ENCODE data around the gene GAS6. TPM values are rescaled to one million over a fixed set of nuclear protein-coding genes. Genes with fewer than 3 reads are reported as not detected.
A peak's percentile ranks its signal among the peaks of the same experiment; 100 is the strongest.

GAS6 gene
- total RNA-seq, 1 experiment from 2014 or later: 93.8 TPM

DNA sequence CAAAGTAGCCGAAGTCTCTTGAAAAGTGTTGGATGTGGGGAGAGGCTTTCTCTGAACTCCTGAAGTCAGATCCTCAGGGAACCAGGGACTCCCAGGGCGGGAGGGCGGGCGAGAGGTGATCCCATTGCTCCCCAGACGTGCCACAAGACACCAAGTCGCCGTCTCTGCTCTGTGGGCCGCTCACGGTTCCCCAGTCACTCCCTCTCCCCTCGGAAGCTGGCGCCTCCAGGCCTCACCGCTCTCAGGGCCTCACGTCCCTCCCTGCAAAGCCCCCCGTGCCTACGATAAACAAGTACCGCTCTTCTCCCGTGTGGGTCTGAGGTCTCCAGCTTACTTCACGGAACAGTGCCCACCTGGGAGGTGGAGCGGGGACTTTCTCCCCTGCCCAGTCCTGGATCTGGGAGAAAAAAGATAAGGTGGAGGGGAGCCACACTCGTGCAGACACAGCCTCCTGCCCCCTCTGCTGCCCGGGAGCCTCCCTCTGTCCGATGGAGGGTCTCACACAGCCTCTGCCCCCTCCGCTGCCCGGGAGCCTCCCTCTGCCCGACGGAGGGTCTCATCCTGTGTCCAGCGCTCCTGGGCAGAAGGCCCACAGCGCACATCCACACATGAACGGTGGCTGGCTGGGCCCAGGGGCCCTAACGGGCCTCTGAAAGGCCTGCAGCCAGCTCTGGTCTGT is 50.7 kb downstream of the GAS6 start:
- intact Hi-C loops (cut with micrococcal nuclease; ENCODE audit: unreplicated experiment): no loop called here
- ChIA-PET POLR2A (ENCODE audit: unreplicated experiment) (no interaction called here), CTCF (no interaction called here)
- BruUV-seq (replicated peaks): no TSS peak
- H3K4me2 ChIP-seq: peak overlapping the region; percentile 73
- H3K79me2 ChIP-seq (ENCODE audit: low read depth): no peaks in the 10 kb centered on the region
- H3K9me3 ChIP-seq (ENCODE audit: insufficient read depth, low read depth): 0 out of 2 replicates have a peak, but pooled peaks cover 3% of the 10 kb centered on the region
- H3K9me2 ChIP-seq (ENCODE audit: insufficient read depth): no peaks in the 10 kb centered on the region
- TF ChIP-seq EZH2 (IDR thresholded peaks at IDR 0.05; ENCODE audit: low read depth) (no peak), CTCF (conservative IDR thresholded peaks at IDR 0.05) (no peak)
- no peak for DNase-seq
- no peak overlapping the region for H3K4me3 ChIP-seq
- no peak overlapping the region for H2AFZ ChIP-seq
- no peaks in the 10 kb centered on the region for H4K20me1 ChIP-seq (ENCODE audit: insufficient read depth)
- H3K36me3 ChIP-seq (ENCODE audit: low read depth): no peaks in the 10 kb centered on the region
- peaks cover 18% of the 10 kb centered on the region; the same call in 1 of the 2 replicates for H3F3A ChIP-seq (ENCODE audit: insufficient read depth, low read depth)
- no peak overlapping the region for H3K27ac ChIP-seq
- H3K4me1 ChIP-seq (replicated peaks; ENCODE audit: insufficient read depth): peaks cover 21% of the 10 kb centered on the region
- H3K27me3 ChIP-seq (ENCODE audit: insufficient read depth, low read depth): peaks cover 8% of the 10 kb centered on the region; the same call in 1 of the 2 replicates

DNA sequence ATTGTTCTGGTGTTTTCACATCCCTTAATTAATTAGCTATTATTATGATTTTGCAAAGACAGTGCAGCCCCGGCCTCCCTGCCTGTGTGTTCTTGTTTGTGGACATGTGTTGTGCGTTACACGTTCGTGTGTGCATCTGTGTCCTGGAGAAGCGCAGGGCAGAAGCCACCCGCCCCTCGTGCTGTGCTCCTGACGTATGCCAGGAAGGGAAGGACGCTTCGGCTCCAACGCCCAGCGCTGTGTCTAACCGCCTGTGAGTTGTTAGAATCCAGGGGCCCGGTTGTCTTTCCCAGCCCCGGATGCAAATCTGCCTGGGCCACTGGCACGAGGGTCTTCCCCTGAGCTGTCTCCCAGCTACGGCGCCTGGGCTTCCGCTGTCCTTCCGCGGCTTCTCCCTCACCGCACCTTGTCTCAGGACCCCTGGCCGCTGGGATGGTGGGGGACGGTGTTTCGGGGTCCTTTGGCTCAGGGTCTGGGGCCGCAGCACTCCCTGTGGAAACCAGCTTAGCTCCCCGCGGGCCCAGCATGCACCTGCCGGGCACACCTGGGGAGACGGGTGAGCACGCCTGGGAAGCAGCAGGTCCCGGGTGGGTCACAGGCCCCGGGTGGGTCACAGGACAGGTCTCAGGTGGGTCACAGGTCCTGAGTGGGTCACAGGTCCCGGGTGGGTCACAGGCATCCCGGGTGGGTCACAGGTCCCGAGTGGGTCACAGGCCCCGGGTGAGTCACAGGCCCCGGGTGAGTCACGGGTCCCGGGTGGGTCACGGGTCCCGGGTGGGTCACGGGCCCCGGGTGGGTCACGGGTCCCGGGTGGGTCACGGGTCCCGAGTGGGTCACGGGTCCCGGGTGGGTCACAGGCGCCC is 51.5 kb downstream of the GAS6 start:
- intact Hi-C loops (cut with micrococcal nuclease; ENCODE audit: unreplicated experiment): no loop called here
- no TSS peak for BruUV-seq (replicated peaks)
- no peaks in the 10 kb centered on the region for H3K36me3 ChIP-seq (ENCODE audit: low read depth)
- no peak for DNase-seq
- H3K4me3 ChIP-seq: no peak overlapping the region
- H3K9me3 ChIP-seq (ENCODE audit: insufficient read depth, low read depth): 0 out of 2 replicates have a peak, but pooled peaks cover 4% of the 10 kb centered on the region
- POLR2A ChIA-PET (ENCODE audit: unreplicated experiment): no interaction called here
- no peaks in the 10 kb centered on the region for H3K79me2 ChIP-seq (ENCODE audit: low read depth)
- H2AFZ ChIP-seq: no peak overlapping the region
- CTCF ChIA-PET: no interaction called here
- peaks cover 21% of the 10 kb centered on the region for H3K4me1 ChIP-seq (replicated peaks; ENCODE audit: insufficient read depth)
- TF ChIP-seq EZH2 (IDR thresholded peaks at IDR 0.05; ENCODE audit: low read depth): no peak
- no peak for TF ChIP-seq CTCF (conservative IDR thresholded peaks at IDR 0.05)
- no peaks in the 10 kb centered on the region for H4K20me1 ChIP-seq (ENCODE audit: insufficient read depth)
- no peaks in the 10 kb centered on the region for H3K9me2 ChIP-seq (ENCODE audit: insufficient read depth)
- peaks cover 13% of the 10 kb centered on the region; the same call in 1 of the 2 replicates for H3K27me3 ChIP-seq (ENCODE audit: insufficient read depth, low read depth)
- H3F3A ChIP-seq (ENCODE audit: insufficient read depth, low read depth): peaks cover 18% of the 10 kb centered on the region; the same call in 1 of the 2 replicates
- no peak overlapping the region for H3K27ac ChIP-seq
- H3K4me2 ChIP-seq: no peak overlapping the region

DNA sequence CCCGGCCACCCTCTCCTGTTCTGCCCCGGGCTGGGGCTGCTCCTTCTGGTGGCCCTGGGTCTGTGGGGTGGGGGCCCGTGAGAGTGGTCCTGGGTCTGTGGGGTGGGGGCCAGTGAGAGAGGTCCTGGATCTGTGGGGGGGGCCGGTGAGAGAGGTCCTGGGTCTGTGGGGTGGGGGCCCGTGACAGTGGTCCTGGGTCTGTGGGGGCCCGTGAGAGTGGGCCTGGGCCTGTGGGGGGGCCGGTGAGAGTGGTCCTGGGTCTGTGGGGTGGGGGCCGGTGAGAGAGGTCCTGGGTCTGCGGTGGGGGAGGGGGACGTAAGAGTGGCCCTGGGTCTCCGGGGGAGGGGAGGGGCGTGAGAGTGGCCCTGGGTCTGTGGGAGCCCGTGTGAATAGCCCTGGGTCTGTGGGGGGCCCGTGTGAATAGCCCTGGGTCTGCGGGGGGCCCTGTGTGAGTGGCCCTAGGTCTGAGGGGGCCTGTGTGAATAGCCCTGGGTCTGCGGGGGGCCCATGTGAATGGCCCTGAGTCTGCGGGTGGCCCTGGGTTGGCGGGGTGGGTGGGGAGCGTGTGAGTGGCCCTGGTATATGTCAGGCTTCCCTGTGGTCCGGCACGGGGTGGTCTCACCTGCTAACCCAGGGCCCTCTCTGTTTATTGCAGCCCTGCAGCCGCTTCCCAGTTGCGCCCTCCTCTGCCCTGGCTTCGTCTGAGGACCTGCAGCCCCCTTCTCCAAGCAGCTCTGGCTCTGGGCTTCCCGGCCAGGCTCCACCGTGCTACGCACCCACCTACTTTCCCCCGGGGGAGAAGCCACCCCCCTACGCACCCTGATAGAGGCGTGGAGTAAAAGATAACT is 52.6 kb downstream of the GAS6 start:
- peaks cover 17% of the 10 kb centered on the region; the same call in 1 of the 2 replicates for H3K27me3 ChIP-seq (ENCODE audit: insufficient read depth, low read depth)
- H3K9me2 ChIP-seq (ENCODE audit: insufficient read depth): no peaks in the 10 kb centered on the region
- no peaks in the 10 kb centered on the region for H4K20me1 ChIP-seq (ENCODE audit: insufficient read depth)
- TF ChIP-seq CTCF (conservative IDR thresholded peaks at IDR 0.05) (no peak), EZH2 (IDR thresholded peaks at IDR 0.05; ENCODE audit: low read depth) (no peak)
- no peak overlapping the region for H3K4me3 ChIP-seq
- intact Hi-C loops (cut with micrococcal nuclease; ENCODE audit: unreplicated experiment): no loop called here
- 0 out of 2 replicates have a peak, but pooled peaks cover 4% of the 10 kb centered on the region for H3K9me3 ChIP-seq (ENCODE audit: insufficient read depth, low read depth)
- no peaks in the 10 kb centered on the region for H3K79me2 ChIP-seq (ENCODE audit: low read depth)
- no peak overlapping the region for H3K4me2 ChIP-seq
- H3K4me1 ChIP-seq (replicated peaks; ENCODE audit: insufficient read depth): peaks cover 21% of the 10 kb centered on the region
- H3K27ac ChIP-seq: no peak overlapping the region
- no TSS peak for BruUV-seq (replicated peaks)
- ChIA-PET CTCF (no interaction called here), POLR2A (ENCODE audit: unreplicated experiment) (no interaction called here)
- H3K36me3 ChIP-seq (ENCODE audit: low read depth): no peaks in the 10 kb centered on the region
- H3F3A ChIP-seq (ENCODE audit: insufficient read depth, low read depth): peaks cover 18% of the 10 kb centered on the region; the same call in 1 of the 2 replicates
- DNase-seq: no peak
- H2AFZ ChIP-seq: no peak overlapping the region

All from PC-9 (cell line).